Mucosa of rectum (tissue), 2 donors: ENCODE results near the gene DCLK1.

Source experiments
- H3K27ac ChIP-seq, 2 donors: one replicate each; pipeline ENCODE4 v1.7.0; 2013; ENCODE audit warnings: inconsistent platforms in 2 of 2, low read depth in 2 of 2, low read length in 2 of 2
- H3K27me3 ChIP-seq, 2 donors: one replicate each; pipeline ENCODE4 v1.7.0; 2013; ENCODE audit warnings: low read length in 2 of 2; ENCODE audit not compliant: control insufficient read depth in 2 of 2, insufficient read depth in 2 of 2
- H3K36me3 ChIP-seq, 2 donors: one replicate each; pipeline ENCODE4 v1.7.0; 2013; ENCODE audit warnings: low read length in 2 of 2; ENCODE audit not compliant: control insufficient read depth in 2 of 2, insufficient read depth in 2 of 2
- H3K4me1 ChIP-seq, 2 donors: one replicate each; pipeline ENCODE4 v1.7.0; 2013; ENCODE audit warnings: low read length in 2 of 2, mild to moderate bottlenecking in 1 of 2; ENCODE audit not compliant: control insufficient read depth in 2 of 2, insufficient read depth in 2 of 2
- H3K4me3 ChIP-seq, 2 donors: one replicate each; pipeline ENCODE4 v1.7.0; 2013; ENCODE audit warnings: low read length in 2 of 2
- H3K9ac ChIP-seq, 2 donors: one replicate each; pipeline ENCODE4 v1.7.0; 2013; ENCODE audit warnings: low read length in 2 of 2, low read depth in 1 of 2, mild to moderate bottlenecking in 1 of 2
- H3K9me3 ChIP-seq, 2 donors: one replicate each; pipeline ENCODE4 v1.7.0; 2013; ENCODE audit warnings: low read length in 2 of 2; ENCODE audit not compliant: control insufficient read depth in 2 of 2
- donor health status: healthy.
- donor health status: Normal muscosa, but diverticular disease.

The DCLK1 gene

DNA sequence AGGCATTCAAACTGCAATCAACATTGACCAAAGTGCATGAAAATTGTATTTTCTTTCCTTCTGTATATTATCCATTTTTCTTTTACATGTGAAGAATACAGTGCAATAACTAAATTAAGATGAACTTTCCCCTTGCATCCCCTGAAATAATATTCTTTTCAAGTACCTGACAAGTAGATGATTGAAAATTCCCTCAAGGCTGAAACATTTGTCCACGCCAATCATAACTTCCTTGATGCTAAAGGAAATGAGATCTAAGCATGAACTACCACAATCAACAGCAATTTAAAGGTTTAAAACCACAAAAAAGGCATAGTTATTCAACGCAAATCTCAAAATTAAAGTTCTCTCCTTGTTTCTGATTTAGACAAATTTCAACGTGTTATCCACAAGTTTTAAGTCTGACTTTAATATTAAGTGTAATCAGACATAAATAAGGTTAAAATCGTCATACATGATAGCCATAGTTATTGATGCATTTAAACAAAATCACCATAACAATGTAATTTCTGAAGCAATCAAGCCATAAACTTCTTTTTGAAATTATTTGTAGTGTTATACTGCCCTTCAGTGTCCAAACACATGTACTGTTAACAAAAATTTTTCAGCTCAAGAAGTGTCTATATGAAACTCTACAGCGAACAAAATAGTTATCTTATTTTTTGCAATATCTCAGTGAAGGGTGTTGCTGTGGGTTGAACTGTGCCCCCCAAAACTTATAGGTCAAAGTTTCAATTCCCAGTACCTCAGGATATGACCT, 169.5 kb downstream of the DCLK1 start:
- Histone ChIP-seq H3K4me1 (no peaks in the 10 kb centered on the region), H3K27me3 (no peaks in the 10 kb centered on the region), H3K36me3 (no peaks in the 10 kb centered on the region), H3K9ac (no peak overlapping the region), H3K4me3 (no peak overlapping the region), H3K9me3 (peaks cover 3 to 4% of the 10 kb centered on the region in 2 donors), H3K27ac (no peak overlapping the region)

- Histone ChIP-seq H3K4me3 (no peak overlapping the region), H3K9me3 (peaks cover 3 to 4% of the 10 kb centered on the region in 2 donors), H3K4me1 (no peaks in the 10 kb centered on the region), H3K27ac (no peak overlapping the region), H3K9ac (no peak overlapping the region), H3K36me3 (no peaks in the 10 kb centered on the region), H3K27me3 (no peaks in the 10 kb centered on the region)
These were observed 170.2 kb downstream of the DCLK1 start for GRCh38 chr13:35961002-35961401.

GRCh38 chr13:35957996-35958395, 173.2 kb downstream of the DCLK1 start:
- no peaks in the 10 kb centered on the region for H3K27me3 ChIP-seq
- H3K9ac ChIP-seq = no peak overlapping the region
- peaks cover 3 to 4% of the 10 kb centered on the region in 2 donors for H3K9me3 ChIP-seq
- H3K36me3 ChIP-seq = no peaks in the 10 kb centered on the region
- H3K27ac ChIP-seq = no peak overlapping the region
- no peaks in the 10 kb centered on the region for H3K4me1 ChIP-seq
- no peak overlapping the region for H3K4me3 ChIP-seq

GRCh38 chr13:35957241-35957731, 173.9 kb downstream of the DCLK1 start:
- Histone ChIP-seq H3K4me1 (no peaks in the 10 kb centered on the region), H3K36me3 (no peaks in the 10 kb centered on the region), H3K9me3 (peaks cover 3 to 4% of the 10 kb centered on the region in 2 donors), H3K4me3 (no peak overlapping the region), H3K27me3 (no peaks in the 10 kb centered on the region), H3K27ac (no peak overlapping the region), H3K9ac (no peak overlapping the region)

GRCh38 chr13:35956074-35956473, 175.1 kb downstream of the DCLK1 start:
- no peak overlapping the region for H3K27ac ChIP-seq
- H3K36me3 ChIP-seq = no peaks in the 10 kb centered on the region
- H3K4me3 ChIP-seq = no peak overlapping the region
- H3K9ac ChIP-seq = no peak overlapping the region
- no peaks in the 10 kb centered on the region for H3K4me1 ChIP-seq
- no peaks in the 10 kb centered on the region for H3K27me3 ChIP-seq
- peaks cover 3 to 4% of the 10 kb centered on the region in 2 donors for H3K9me3 ChIP-seq

GRCh38 chr13:35954207-35954560, 177.0 kb downstream of the DCLK1 start:
- H3K27ac ChIP-seq = no peak overlapping the region
- H3K27me3 ChIP-seq = no peaks in the 10 kb centered on the region
- H3K9ac ChIP-seq = no peak overlapping the region
- H3K36me3 ChIP-seq = no peaks in the 10 kb centered on the region
- H3K4me1 ChIP-seq = no peaks in the 10 kb centered on the region
- peaks cover 3 to 4% of the 10 kb centered on the region in 2 donors for H3K9me3 ChIP-seq
- no peak overlapping the region for H3K4me3 ChIP-seq

DNA sequence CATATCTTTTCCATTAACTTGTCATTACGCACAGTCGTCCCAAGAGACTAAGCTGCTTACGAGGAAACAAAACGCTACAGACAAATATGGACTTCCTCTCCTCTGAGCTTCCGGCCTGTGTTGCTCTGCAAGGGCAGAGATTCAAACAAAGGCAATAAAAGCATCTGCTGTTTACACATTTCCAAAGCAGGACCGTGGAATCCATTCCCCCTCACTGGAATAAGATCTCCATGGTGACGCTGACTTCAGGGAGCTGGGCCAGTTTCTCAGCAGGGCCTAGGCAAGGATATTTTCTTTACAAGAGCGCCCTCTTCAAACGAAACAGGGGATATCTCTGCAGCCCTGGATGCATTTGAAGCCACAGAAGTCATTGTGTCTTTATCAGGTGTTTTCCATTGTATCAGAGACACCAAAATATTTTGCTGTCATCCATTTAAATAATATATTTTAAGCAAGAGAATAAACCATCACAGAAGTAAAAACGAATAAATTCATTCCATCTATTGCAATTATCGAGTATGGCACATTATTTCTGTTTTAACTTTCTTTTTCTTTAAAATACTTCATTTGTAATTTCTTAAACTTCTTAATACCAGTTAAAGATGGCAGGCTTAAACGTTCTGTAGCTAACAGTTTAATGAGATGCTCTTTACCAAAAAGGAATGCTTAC, 177.5 kb downstream of the DCLK1 start:
- Histone ChIP-seq H3K9ac (no peak overlapping the region), H3K9me3 (peaks cover 3 to 4% of the 10 kb centered on the region in 2 donors), H3K27me3 (no peaks in the 10 kb centered on the region), H3K27ac (no peak overlapping the region), H3K36me3 (no peaks in the 10 kb centered on the region), H3K4me1 (no peaks in the 10 kb centered on the region), H3K4me3 (no peak overlapping the region)

DNA sequence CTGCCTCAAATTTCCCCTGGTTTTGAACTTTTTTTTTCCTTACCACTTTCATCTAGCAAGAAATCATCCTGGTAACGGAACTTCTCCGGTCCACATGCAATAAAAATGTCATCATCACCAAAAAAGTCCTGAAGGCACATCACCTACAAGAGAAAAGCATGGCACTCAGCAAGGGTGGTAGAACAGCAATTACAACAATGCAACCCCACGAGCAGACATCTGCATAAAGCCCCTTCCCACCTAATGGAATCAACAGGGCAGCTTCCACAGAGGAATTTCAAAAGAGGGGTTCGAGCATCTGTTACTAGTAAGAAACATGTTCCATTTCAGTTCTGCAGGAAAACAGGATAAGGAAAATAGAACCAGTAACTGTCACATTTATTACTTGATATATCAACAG, 183.9 kb downstream of the DCLK1 start:
- H3K9ac ChIP-seq = no peak overlapping the region
- no peak overlapping the region for H3K4me3 ChIP-seq
- no peak overlapping the region for H3K27ac ChIP-seq
- H3K9me3 ChIP-seq = no peaks in the 10 kb centered on the region
- H3K4me1 ChIP-seq = no peaks in the 10 kb centered on the region
- H3K27me3 ChIP-seq = no peaks in the 10 kb centered on the region
- H3K36me3 ChIP-seq = no peaks in the 10 kb centered on the region

GRCh38 chr13:35945368-35945767, 185.8 kb downstream of the DCLK1 start:
- H3K27me3 ChIP-seq = no peaks in the 10 kb centered on the region
- no peak overlapping the region for H3K27ac ChIP-seq
- no peak overlapping the region for H3K9ac ChIP-seq
- no peaks in the 10 kb centered on the region for H3K36me3 ChIP-seq
- H3K9me3 ChIP-seq = no peaks in the 10 kb centered on the region
- H3K4me3 ChIP-seq = no peak overlapping the region
- no peaks in the 10 kb centered on the region for H3K4me1 ChIP-seq

DNA sequence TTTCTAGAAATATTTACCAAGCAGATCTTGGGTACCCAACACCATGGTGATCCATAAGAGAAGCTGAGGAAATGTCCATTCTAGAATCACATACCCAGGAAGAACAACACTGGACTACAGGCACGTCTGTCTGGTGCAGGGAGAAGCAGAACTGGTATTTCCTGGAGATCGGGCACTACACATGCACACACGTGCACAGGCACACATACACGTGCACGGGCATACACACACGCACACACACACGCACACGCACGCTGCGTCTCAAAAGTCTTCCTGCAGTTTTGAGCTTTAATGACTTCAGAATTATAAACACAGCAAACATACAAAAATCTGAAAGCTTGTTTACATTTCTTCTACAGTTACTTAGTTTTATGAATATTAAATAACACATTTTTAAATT, 189.8 kb downstream of the DCLK1 start:
- H3K27ac ChIP-seq = no peak overlapping the region
- no peaks in the 10 kb centered on the region for H3K27me3 ChIP-seq
- no peaks in the 10 kb centered on the region for H3K4me1 ChIP-seq
- no peaks in the 10 kb centered on the region for H3K36me3 ChIP-seq
- no peak overlapping the region for H3K9ac ChIP-seq
- H3K9me3 ChIP-seq = no peaks in the 10 kb centered on the region
- H3K4me3 ChIP-seq = no peak overlapping the region
